NAMALWA (cell line): ENCODE data around the gene IL22.

Experiments used
- DNase-seq: peaks from one replicate; pipeline ENCODE4 v3.0.0-alpha.2; 2015; ENCODE audit warnings: low spot score

Gene IL22

DNA sequence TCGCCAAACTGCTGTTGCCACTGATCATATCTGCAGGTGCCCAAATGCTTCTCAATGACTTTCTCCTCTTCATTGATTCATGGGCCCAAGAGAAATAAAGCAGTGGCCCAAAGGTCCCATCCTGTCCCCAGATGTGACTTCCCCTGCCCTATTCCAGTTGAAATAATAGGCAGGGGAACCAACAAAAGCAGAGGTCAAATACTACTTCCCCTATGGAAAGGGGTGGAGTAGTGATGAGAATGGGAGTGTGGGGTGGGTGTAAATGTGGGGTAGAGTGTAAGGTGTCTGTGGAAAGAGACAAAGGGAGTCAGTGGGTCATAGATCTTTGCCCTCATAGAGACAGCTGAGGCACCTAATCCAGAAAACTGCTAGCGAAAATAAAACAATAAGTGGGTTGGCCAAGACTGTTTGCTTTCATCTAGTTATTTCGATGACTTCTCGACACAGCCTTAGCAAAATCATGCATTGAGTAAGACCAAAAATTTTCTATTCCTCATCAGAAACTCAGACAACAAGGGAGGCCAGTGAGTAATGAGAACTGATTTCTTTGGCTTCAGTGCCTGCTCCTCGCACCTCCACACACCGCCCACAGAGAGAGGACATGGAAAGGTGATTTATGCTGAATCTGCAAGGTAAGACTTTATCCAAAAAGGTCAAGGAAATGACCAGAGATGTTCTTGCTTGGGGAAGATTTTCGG lies 10.9 kb upstream of the IL22 start:
- no peak for DNase-seq

DNA sequence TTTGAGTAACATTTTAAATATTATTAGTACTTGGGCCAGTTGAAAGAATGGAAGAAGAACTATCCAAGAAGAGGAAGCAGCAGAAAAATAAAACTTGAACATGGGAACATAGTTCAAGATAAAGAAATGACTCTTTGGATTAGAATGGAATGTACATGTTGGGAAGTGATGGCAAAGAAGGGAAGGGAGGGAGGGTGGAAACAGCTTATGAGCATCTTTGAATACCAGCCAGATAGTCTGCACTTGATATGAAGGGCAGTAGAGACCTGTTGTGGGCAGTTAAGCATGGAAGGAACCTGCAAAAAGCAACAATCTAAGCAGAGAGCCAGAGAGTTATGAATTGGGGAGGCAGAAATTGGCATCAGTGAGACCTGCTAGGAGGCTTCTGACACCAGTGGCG lies 10.0 kb upstream of the IL22 start:
- no peak for DNase-seq

DNA sequence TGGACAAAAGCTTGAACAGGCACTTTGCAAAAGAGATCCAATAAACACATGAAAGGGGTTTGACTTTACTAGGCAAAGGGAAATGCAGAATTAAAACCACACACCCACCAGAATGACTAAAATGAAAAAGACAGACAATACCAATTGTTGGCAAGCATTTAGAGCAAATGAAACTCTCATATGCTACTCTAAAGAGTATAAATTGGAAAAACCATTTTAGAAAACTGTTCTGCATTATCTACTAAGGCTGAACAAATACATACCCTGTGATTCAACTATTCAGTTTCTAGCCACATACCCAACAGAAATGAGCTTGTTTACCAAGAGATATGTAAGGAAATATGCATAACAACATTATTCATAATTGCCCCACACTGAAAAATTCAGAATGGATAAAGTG lies 8.5 kb upstream of the IL22 start:
- no peak for DNase-seq

DNA sequence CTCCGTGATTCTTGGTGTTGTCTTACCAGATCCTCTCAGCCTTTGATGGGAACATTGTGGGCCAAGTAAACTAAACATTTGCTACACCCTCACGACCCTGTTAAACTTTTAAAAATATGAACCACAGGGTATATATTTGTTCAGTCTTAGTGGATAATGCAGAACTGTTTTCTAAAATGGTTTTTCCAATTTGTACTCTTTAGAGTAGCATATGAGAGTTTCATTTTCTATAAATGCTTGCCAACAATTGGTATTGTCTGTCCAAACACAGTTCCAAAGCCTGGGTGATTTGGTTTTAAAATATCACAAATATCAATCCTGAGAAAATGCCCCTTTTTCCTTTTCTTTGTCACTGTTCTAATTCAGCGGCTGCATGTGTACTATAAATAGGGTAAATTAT lies 6.7 kb upstream of the IL22 start:
- DNase-seq: no peak

DNA sequence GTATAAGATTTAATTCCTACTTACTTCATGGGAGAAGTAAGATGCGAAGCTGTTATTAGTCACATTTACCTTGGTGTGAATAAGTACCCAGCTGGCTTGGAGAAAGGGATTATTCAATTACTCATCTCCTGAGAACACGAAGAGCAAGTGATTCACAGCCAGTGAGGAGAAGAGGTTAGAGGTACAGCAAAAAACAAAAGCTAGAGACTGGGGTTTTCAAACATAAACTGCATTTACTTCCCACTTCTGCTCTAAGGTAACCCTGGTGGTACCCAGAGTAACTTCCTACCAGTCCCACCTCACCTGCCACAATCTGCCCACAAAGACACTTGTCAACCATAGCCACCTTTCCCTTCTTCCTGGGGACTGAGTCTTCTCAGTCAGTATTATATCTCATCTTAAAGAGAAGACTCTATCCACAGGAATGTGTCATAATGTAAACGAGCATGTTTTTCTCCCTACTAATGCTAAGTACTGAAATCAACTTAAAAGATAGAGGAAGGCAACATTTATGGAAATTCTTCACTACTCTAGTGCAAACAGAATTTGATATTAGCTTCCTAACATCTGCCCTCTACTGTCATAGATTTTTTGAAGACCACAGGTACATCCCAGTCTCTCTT lies 6.0 kb upstream of the IL22 start:
- no peak for DNase-seq

DNA sequence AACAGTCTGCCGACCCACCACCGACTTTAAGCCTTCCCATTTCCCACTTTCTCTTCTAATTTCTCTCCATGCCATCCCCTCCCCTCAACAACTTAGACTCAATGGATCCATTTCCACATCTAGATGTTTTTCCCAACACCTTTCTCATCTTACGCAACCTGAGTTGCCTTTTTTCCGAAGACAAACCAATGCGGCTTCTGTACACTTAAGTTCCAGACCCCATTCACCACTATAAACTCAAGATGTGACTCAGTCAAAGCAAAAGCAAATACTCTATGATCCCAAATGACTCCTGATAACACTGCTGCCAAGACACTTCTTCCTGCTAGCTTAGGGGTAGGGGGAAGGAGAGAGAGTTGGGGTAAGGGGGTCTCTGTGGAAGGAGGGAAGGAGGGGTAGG lies 1.3 kb downstream of the IL22 start:
- no peak for DNase-seq

DNA sequence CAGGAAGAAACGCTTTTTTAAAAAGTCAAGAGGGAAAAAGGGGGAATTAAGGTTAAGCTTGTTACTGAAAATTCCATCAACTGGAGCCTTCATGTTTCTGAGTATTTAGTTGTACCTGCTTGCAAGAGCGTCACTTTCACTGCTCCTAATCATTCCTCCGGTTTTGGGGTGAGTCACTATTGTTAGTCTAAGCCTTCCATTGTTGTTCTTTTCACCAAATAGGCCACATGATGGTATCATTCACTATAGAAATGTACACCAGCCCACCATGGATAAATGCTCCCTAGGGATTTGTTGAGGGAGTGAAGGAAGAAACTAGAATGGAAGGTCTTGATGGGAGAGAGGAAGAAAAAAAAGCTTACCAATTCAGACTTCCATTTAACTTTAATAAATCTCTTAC lies 3.0 kb downstream of the IL22 start:
- no peak for DNase-seq

DNA sequence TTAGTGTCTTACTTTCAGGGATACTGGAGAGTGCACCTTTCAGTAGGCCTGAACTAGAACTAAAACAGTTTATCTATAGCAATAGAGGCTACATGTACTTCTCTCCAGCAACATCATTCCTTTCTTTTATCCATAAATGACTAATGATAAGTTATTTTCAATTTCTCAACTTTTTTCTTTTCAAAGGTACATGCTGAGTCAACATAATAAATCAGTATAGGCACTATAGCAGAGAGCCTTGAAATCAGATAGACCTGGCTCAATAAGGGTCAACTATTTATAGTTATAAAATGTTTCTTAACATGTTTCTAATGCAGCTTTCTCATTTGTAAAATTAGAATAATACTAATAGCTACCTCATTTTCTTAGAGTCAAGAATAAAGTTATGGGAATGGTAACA lies 5.6 kb downstream of the IL22 start:
- DNase-seq: no peak

DNA sequence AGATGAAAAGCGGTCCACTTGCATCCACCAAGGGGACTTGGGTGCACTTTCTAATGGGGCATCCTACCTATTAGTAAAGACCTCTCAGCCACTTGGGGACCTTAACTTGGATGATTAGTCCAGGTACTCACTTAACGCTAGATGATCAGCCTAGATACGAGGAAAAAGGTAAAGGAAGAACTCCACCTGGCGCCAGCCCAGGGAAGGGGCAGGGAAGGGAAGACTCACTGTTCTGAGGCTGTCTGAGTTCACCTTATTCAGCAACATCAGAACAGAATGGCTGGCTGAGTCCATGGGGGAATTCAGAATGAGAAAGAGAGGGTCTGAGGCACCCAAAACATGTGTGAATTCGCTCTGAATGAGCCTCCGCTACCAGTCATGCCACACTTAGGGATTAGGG lies 7.1 kb downstream of the IL22 start:
- DNase-seq: no peak

DNA sequence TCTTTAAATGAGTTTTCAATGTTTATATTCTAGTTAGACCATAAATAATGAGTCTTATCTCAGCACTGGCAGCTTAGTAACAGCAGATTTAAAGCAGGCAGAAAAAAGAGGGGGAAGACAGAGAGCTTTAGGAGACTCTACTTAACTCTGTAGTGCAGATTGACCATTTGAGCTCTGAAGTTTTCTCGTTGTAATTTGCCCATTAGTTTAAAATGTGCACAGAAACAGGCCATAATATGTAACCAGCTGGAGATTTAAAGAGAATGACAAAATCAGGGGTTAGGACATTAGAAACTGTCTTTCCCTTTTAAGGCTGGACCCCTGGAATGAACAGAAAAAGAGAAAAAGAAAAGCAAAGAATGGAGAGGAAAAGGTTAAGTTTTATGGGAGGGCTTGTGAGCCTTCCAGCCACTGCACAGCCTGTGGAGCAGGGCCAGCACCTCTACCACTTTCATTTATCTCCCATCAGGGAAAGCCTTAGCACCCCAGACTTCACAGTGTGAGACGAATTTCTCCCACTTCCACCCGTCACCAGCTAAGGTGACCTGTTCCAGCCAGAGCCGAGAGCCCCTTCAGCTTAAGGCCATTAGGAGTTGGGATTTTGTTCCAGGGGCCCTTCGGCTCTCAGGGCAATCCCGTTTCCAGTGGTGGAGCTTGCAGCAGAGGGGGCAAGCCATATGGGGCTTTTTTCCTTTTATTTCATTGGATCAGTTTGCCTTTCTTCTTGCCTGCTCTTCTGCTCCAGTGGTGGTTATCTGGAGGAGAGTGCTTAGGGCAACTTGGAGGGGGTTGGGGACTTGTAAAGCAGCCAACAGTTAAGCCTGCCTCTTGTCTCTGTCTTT lies 8.0 kb downstream of the IL22 start:
- DNase-seq: no peak

DNA sequence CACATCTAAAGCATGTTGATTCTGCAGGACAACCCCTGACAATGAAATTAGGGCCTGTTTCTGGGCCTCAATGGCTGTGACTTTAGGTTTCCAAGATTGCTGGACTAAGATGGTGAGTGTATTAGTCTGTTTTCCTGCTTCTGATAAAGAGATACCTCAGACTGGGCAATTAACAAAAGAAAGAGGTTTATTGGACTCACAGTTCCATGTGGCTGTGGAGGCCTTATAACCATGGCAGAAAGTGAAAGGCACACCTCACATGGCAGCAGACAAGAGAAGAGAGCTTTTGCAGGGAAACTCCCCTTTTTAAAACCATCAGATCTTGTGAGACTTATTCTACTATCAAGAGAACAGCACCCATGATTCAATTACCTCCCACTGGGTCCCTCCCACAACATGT lies 10.6 kb downstream of the IL22 start:
- no peak for DNase-seq

DNA sequence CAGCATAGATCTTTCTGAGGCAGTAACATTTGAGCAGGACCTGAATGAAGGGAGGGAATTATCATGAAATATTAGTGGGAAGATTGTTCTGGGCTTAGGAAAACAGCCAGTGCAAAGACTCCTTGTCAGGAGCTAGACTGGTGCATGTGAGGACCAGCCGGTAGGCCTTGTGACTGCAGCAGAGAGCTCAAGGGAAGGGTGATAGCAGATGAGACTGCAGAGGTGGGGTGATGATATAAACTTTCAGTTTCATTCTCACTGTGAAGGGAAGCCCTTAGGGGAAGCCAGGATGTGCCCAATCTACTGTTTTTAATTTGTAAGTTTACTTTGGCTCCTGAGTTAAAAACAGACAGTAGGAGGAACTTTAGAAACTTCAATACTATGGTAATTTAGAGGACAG lies 12.4 kb downstream of the IL22 start:
- peak; percentile 35 for DNase-seq

DNA sequence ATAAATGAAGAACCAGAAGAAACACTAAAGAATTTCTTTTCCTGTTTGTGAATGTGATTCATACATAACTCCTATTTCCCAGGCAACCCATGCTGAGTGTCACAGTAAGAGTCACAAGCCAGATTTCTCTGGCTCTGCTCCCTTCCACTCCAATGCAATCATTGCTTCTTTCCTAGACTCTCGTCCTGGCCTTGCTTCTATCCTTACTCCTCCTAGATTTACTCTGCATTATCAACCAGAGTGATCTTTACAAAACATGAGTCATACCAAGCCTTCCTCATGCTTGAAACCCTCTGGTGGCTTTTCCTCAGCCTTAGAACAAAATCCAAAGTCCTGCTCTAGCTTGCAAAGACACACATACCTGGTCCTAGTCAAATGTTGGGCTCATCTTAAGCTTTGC lies 13.3 kb downstream of the IL22 start:
- DNase-seq: no peak

DNA sequence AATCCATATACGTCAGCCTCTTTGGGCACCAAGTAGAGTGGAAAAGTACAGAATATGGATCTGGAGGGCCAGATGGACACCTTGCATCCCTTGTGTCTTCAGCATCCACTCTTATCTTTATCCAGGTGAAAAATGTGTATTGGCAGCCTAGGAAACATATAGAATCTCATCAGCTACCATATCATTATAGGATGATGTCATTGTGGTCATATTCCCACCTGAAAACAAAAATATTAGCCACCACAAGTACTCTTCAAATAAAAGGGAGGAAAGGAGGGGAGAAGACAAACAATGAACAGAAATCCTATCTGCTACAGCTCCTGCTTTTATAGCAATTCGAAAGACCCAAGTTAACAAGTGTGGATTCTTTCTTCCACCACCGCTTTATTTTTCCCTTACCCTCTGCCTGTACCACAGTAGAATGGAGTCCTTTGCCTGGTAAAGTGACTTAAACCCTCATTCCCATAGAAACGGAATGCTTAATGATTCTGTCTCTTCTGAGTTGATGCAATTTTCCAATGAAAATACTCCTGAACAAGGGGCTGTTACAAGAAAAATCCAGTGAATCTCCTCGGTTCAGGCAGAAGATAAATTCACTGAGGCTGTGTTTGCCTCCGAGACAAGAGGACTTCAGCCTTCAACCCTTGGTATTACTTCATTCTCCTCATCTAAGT lies 14.0 kb downstream of the IL22 start:
- DNase-seq: no peak

DNA sequence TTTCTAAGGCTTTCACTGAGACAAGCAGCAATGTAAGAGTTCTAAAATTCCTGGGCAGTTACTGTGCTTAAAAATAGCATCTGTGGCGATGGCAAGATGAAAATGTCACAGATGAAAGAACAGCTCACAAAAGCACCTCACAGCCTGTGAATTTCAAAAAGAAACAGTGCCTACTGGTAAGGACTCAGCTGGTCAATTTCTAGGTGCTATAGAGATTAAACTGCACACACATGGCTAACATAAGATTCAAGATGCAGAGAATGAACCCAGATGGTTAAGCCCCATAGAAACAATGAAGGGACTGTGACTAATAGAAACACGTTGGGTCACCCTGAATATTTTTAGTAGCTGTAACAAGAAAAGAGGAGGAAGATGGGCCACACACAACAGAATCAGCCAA lies 15.8 kb downstream of the IL22 start:
- no peak for DNase-seq

DNA sequence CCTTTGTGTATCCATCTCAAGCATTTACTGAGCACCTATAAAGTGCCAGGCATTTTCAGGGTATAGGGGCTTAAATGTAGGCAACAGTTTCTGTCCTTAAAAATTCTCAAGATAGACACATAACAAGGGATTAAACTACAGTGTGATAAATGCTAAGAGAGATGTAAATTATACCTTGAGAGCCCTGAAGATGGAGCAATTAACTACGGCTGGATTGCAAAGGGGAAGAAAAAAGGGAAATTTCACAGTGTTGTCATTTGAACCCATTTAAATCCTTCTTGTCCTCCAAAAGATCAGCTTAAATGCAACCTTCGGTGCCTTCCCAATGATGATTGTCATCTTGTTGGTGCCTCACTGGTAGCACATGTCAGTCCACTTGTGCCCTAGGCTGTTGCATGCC lies 16.3 kb downstream of the IL22 start:
- no peak for DNase-seq

DNA sequence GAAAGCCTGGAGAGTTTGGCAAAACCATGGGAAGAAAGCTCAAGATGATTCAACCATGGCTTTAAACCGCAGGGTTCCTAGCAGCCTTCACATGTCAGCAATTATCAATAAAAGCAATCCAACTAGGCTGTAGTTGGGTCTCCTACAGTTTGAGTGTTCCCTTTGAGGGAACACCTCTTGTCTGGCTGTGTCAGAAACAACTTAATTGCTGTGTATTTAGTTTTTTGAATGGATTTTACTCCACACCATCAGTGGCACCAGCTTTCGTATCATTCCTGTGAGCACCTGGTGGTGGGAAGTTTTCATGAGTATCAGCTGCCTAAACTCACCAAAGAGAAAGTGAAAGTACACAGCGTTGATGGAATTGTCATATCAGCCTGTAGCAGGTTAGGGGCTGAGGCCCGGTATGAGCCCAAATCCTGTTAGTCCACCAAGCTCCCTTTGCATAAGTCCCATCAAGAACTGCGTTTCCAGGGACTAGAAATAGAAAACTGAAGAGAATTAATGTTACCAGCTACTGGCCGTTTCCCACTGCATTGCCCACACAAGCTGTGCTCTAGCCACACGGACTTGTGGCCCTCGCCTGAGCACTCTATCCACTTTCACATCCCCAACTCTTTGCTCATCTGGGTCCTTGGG lies 16.9 kb downstream of the IL22 start:
- DNase-seq: peak; percentile 61

DNA sequence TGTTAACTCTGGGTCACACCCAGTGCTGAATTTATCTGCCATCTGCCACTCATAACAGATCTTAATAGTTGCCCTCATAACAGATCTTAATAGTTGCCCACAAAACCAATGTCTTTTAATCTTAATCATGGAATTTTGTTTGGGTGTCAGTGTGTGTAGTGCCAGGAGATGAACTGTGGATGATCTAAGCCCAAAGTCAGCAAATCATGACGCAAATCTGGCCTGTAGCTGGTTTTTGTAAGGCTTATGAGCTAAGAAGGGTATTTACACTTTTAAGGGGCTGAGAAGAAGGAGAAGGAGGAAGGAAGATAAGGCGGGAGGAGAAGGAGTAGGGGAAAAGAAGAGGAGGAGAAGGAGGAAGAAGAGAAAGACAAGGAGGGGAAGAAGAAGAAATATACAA lies 17.8 kb downstream of the IL22 start:
- DNase-seq: no peak

DNA sequence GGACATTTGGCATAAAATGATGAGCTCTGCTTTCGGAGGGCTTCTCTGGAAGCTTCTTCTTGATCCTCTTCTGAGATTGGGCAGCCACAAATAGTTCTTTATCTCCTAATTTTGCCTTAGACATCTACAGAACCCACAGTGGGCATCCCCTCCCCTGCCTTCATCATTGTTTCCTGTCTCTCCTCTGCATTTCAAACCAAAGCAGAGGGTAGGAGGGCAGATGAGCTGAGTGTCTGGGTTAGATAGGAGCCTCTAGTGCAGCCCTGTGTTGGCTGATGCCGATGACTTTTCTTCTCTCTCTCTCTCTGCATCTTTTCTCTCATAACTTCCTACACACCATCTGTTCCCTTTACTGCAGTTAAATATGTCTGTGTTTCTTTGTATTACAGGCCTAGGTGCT lies 19.3 kb downstream of the IL22 start:
- no peak for DNase-seq

DNA sequence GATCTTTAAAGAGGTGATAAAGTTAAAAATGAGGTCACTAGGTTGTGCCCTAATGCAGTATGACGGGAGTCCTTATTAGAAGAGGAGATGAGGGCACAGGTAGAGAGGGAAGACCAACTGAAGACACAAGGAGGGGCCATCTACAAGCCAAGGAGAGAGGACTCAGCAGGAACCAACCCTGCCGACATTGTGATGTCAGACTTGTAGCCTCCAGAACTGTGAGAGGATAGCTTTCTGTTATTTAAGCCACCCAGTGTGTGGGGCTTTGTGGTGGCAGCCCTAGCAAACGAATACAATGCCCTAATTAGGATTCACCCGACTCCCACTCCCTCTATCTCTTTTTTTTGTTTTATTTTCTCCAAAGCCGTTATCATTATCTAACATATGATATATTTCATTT lies 19.9 kb downstream of the IL22 start:
- DNase-seq: no peak

DNA sequence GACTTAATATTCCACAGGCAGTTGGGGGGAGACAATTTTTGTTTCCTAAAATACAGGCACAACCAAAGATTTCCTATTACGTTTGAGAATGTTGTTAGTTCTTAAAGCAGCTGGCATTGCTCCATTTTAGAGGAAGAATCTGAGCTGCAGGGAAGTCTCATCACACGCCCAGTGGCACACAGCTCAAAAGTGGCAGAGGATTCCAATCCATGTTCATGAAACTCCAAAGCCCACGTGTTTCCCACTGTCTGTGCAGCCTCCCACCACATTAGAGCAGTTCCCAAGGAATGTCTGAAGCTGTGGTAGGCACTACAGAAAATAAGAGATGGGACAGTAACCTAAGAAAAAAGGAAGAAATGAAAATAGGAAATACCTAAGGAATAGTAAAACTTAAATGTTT lies 21.7 kb downstream of the IL22 start:
- DNase-seq: no peak

DNA sequence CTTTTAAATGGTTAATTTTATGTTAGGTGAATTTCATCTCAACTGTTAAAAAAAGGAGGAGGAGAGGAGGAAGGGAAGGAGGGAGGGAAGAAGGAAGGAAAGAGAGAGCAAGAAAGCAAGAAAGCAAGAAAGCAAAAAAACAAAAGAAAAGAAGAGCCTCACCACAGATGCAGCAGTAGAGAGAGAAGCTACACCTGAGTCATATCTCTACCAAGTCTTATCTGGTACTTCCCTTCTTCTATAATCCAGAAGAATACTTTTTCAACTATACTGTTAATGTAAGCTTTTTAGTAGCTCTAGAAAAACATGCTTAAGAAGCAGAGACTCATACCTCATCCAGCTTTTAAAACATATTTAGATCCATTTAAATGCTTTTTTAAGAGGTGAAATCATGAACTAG lies 22.2 kb downstream of the IL22 start:
- no peak for DNase-seq
